HG03135 (cell line): Measurements from ENCODE around the gene CPLX1.
"Not testable (repeated sequence)": the region's sequence is repeated elsewhere in the genome, so short reads cannot be mapped to it uniquely, and the experiment has no call there.

Experiments
- ATAC-seq: cut with Tn5 transposase; IDR thresholded peaks from one replicate; pipeline ENCODE4 v1.9.1; 2021; ENCODE audit warnings: mild to moderate bottlenecking, moderate library complexity; ENCODE audit not compliant: unreplicated experiment

CPLX1 gene

GRCh38 chr4:821631-822030, 4.3 kb downstream of the CPLX1 start:
- ATAC-seq: no peak

- ATAC-seq: no peak
These were observed 4.7 kb downstream of the CPLX1 start for GRCh38 chr4:821181-821591.

- ATAC-seq: no peak
These were observed 5.4 kb downstream of the CPLX1 start for GRCh38 chr4:820230-821172.

DNA sequence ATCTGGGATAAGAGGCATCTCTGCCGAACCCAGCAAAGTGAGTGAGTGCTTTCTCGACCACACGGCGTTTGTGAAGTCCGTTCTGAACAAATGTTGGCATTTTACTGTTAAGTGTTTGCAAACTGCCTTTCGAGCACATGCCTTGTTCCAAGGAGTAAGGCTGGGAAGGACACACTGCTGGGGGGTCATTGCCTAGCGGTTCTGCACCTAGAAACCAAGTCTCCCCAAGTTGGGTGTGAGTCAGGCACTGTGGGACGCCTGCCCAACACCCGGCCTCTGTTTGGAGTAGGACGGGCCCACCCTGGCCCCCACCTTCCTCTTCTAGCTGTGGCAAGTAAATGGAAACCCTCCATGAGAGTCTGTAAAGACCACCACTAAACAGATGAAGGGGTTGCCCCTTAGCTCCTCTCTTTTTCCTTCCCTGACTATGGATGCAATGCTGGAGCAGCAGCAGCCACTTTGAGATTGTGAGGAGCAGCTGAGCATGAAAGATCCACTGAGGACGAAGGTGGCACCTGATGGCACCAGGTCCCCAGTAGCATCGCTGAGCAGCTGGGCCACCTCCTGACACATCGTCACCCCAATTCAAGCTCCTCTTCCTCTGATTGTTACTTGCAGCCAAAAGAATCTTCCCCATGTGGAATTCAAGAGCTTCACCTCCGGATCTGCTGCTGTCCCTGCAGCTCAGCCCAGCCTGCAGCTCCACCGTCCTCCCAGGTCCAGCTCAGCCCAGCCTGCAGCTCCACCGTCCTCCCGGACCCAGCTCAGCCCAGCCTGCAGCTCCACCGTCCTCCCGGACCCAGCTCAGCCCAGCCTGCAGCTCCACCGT, 6.3 kb downstream of the CPLX1 start:
- no peak for ATAC-seq

DNA sequence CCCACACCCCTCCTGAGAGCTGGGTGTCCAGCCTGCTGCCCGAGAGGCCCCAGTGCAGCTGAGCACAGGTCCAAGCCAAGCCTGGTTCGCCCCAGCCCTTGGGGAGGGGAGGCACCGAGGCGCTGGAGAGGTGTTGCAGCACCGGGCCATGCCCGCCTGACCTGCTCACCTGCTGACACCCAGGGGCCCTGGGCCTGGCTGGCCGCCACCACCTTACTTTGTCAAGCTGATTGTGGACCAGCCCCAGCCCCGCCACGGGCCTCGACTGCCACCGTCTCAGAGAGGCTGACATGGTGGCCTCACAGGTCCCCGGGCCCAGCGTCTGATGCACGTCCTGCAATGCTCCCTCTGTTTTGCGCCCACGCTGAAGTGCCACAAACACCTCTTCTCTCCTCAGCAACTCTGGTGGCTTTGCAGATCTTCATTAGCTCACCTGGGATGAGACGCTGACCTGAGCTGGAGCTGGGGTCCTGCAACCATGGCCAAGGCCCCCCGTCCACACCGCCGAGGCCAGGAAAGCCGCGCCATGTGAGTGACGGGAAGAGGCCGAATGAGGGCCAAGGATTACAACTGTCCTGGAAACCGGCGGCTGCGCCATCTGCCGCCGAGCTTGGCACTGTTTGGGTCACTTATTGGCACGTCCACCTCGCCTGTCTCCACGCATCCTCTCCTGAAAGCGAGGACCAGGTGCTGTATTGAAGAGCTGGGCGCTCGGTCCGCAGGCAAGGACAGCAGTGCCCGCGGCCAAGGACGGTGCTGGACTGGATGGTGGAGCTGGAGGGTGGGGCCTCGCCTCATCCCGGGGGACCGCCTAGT, 7.6 kb downstream of the CPLX1 start:
- ATAC-seq: no peak

DNA sequence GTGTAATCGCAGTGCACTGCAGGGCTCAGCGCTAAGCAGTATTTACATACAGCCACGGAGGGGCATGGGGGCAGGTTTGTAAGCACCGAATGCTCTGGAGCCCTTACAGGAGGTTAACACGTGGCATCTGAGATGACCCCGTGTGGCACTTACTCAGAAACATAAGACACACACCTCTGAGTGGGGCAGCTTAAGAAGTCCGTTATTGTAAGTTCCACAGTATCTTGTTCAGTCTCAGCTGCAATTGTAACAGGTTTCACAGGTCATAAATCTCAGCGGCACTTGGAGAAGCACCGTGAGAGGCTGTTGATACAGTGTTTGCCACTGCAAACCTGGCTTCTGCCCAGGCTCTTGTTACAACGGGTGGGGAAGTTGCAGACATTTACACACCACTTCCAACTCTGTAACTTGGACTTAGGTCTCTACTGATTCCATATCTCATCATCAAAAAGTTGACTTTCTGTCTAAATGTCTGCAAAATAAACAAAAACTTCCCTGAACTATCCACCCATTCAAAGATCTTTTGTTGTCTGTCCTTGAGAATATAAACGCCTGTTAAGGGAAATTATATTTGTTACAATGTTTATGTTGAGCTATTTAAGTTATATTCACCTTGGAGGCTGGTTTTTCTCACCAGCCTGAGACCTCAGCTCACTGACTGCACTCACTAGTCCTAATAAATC, 10.3 kb downstream of the CPLX1 start:
- no peak for ATAC-seq

DNA sequence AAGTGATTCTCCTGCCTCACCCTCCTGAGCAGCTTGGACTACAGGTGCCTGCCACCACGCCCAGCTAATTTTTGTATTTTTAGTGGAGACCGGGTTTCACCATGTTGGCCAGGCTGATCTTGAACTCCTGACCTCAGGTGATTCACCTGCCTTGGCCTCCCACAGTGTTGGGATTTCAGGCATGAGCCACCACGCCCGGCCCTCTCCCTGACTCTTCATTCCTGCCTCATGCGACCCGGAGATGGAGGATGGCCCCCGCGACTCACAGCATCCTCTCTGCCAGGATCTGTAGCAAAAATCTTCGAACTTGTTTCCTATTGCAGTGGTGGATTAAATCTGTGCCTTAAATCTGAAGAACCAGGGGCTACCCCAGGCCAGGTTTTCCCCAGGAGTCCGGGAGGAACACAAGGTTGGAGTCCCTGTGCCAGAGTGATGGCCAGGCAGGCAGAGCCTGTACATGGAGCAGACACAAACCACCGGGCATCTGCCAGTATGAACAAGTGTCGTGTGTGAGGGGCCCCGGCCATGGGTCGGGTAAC, 11.5 kb downstream of the CPLX1 start:
- no peak for ATAC-seq

GRCh38 chr4:813900-814299, 12.0 kb downstream of the CPLX1 start:
- ATAC-seq: no peak

GRCh38 chr4:808860-809570, 16.9 kb downstream of the CPLX1 start:
- ATAC-seq: no peak

- no peak for ATAC-seq
These were observed 18.1 kb downstream of the CPLX1 start for GRCh38 chr4:807792-808191.

GRCh38 chr4:806979-807378, 18.9 kb downstream of the CPLX1 start:
- not testable (repeated sequence) for ATAC-seq

GRCh38 chr4:804804-805203, 21.1 kb downstream of the CPLX1 start:
- no peak for ATAC-seq

GRCh38 chr4:803884-804283, 22.0 kb downstream of the CPLX1 start:
- ATAC-seq: no peak

DNA sequence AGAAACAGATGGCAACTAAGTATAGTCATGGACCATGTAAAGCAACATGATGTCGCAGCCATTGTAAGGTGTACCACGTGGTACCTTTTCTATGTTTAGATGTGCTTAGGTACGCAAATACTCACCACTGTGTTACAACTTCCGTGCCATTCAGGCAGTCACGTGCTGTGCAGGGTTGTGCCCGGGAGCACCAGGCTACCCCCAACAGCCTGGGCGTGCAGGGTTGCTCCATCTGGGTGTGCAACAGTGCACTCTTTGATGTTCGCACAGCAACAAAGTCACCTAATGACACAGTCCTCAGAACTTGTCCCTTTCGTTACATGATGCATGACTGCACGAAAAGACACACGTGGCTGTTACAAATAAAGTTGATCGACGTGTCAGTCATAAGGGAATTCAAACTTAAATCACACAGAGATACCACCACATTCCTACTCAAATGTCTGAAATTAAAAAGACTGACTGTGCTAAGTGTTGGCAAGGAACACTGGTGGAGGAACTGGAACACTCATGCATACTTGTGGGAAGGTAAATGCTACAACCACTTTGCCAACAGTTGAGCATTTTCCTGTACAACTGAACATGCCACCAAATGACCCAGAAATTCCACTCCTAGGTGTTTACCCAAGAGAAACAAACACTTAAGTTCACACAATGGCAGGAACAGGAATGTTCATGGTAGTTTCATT, 24.3 kb downstream of the CPLX1 start:
- ATAC-seq: no peak

GRCh38 chr4:797066-797465, 28.9 kb downstream of the CPLX1 start:
- no peak for ATAC-seq

GRCh38 chr4:796206-796605, 29.7 kb downstream of the CPLX1 start:
- ATAC-seq: no peak

DNA sequence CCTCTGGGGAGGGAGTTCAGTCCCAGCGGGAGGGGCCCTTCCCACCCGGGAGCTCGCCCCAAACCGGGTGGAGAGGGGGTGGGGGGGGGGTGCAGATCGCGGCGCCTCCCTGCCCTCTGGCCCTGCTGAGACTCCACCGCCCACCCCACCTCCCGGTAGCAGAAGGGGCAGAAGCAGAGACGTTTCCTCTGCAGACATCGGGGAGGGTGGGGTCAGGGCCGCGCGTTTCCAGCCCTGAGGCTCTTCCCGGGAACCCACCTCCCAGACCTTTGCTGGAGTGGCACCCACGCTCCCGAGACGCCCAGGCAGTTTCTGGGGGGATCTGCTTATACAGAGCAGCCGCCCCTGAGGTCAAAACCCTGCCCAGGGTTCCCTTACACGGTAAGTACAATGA, 30.2 kb downstream of the CPLX1 start:
- no peak for ATAC-seq

GRCh38 chr4:794900-795725, 30.8 kb downstream of the CPLX1 start:
- ATAC-seq: no peak
